Stimulated activated CD8-positive, alpha-beta memory T cell treated with anti-CD3 and anti-CD28 coated beads, Interleukin-2, amount 100 ng/mL, for 48 hours (primary cell): ENCODE results near the gene HTRA3.

Experiments used
- DNase-seq, 2 donors: peaks; one replicate each; pipeline ENCODE4 v3.0.0-alpha.2; 2020; ENCODE audit warnings: low read depth in 2 of 2

The HTRA3 gene

GRCh38 chr4:8247047-8247930 is 22.3 kb upstream of the HTRA3 start:
- DNase-seq = no peak

- DNase-seq = no peak
Measured at GRCh38 chr4:8248091-8248490, 21.5 kb upstream of the HTRA3 start.

GRCh38 chr4:8250227-8250626 is 19.3 kb upstream of the HTRA3 start:
- DNase-seq = no peak

GRCh38 chr4:8250637-8251036 is 18.9 kb upstream of the HTRA3 start:
- DNase-seq = no peak

- DNase-seq = no peak
Measured at GRCh38 chr4:8251110-8251883, 18.3 kb upstream of the HTRA3 start.

GRCh38 chr4:8252301-8253173 is 17.0 kb upstream of the HTRA3 start:
- DNase-seq = no peak

GRCh38 chr4:8254076-8254475 is 15.5 kb upstream of the HTRA3 start:
- no peak for DNase-seq

- no peak for DNase-seq
Measured at GRCh38 chr4:8255698-8256441, 13.7 kb upstream of the HTRA3 start.

- DNase-seq = no peak
Measured at GRCh38 chr4:8257854-8258253, 11.7 kb upstream of the HTRA3 start.

GRCh38 chr4:8258552-8259212 is 10.9 kb upstream of the HTRA3 start:
- no peak for DNase-seq

- no peak for DNase-seq
Measured at GRCh38 chr4:8259743-8260430, 9.7 kb upstream of the HTRA3 start.

- no peak for DNase-seq
Measured at GRCh38 chr4:8260656-8261111, 8.9 kb upstream of the HTRA3 start.

GRCh38 chr4:8261851-8262535 is 7.6 kb upstream of the HTRA3 start:
- DNase-seq = no peak

GRCh38 chr4:8262637-8263322 is 6.8 kb upstream of the HTRA3 start:
- no peak for DNase-seq

GRCh38 chr4:8263397-8263796 is 6.2 kb upstream of the HTRA3 start:
- no peak for DNase-seq

- DNase-seq = no peak
Measured at GRCh38 chr4:8264106-8264505, 5.4 kb upstream of the HTRA3 start.

GRCh38 chr4:8265171-8265929 is 4.2 kb upstream of the HTRA3 start:
- no peak for DNase-seq

- no peak for DNase-seq
Measured at GRCh38 chr4:8266088-8266487, 3.5 kb upstream of the HTRA3 start.
